ENCODE data around the gene SLC22A2. TPM values are rescaled to one million over a fixed set of nuclear protein-coding genes. Genes with fewer than 3 reads are reported as not detected.
"Not testable (repeated sequence)": the region's sequence is repeated elsewhere in the genome, so short reads cannot be mapped to it uniquely, and the experiment has no call there.

SLC22A2 gene
- total RNA-seq, 1 donor from 2014 or later: not detected

GRCh38 chr6:160238278-160238711, 20.3 kb downstream of the SLC22A2 start:
- peaks cover 9% of the 10 kb centered on the region for H3K9me3 Mint-ChIP-seq
- H3K27me3 Mint-ChIP-seq (ENCODE audit: insufficient read depth, low read depth): peaks cover 4% of the 10 kb centered on the region
- H3K27ac ChIP-seq: no peak overlapping the region
- H3K36me3 ChIP-seq: no peaks in the 10 kb centered on the region
- peaks cover 16% of the 10 kb centered on the region for H3K9me3 ChIP-seq (ENCODE audit: low read depth)
- H3K4me3 ChIP-seq: no peak overlapping the region
- H3K4me2 ChIP-seq: no peak overlapping the region
- no peak overlapping the region for H3K9ac ChIP-seq
- H3K36me3 Mint-ChIP-seq: no peaks in the 10 kb centered on the region
- TF ChIP-seq EZH2 (IDR thresholded peaks at IDR 0.05): no peak
- TF ChIP-seq, protein P1, sequence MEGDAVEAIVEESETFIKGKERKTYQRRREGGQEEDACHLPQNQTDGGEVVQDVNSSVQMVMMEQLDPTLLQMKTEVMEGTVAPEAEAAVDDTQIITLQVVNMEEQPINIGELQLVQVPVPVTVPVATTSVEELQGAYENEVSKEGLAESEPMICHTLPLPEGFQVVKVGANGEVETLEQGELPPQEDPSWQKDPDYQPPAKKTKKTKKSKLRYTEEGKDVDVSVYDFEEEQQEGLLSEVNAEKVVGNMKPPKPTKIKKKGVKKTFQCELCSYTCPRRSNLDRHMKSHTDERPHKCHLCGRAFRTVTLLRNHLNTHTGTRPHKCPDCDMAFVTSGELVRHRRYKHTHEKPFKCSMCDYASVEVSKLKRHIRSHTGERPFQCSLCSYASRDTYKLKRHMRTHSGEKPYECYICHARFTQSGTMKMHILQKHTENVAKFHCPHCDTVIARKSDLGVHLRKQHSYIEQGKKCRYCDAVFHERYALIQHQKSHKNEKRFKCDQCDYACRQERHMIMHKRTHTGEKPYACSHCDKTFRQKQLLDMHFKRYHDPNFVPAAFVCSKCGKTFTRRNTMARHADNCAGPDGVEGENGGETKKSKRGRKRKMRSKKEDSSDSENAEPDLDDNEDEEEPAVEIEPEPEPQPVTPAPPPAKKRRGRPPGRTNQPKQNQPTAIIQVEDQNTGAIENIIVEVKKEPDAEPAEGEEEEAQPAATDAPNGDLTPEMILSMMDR (IDR thresholded peaks at IDR 0.05): no peak
- H3K4me3 Mint-ChIP-seq: no peak overlapping the region
- no peaks in the 10 kb centered on the region for H3K79me2 ChIP-seq (ENCODE audit: low read depth)
- no peaks in the 10 kb centered on the region for H3F3A ChIP-seq (ENCODE audit: low read depth)
- peaks cover 7% of the 10 kb centered on the region for H3K4me1 ChIP-seq
- no peaks in the 10 kb centered on the region for H3K27me3 ChIP-seq
- H3K4me1 Mint-ChIP-seq: no peaks in the 10 kb centered on the region
- H4K20me1 ChIP-seq (ENCODE audit: low read depth): no peaks in the 10 kb centered on the region
- H2AFZ ChIP-seq (replicated peaks): no peak overlapping the region
- no peak overlapping the region for H3K27ac Mint-ChIP-seq
- no peak for DNase-seq (ENCODE audit: low spot score)

- H2AFZ ChIP-seq (replicated peaks); H3K27me3 Mint-ChIP-seq (ENCODE audit: insufficient read depth, low read depth); H4K20me1 ChIP-seq (ENCODE audit: low read depth); DNase-seq (ENCODE audit: low spot score); H3F3A ChIP-seq (ENCODE audit: low read depth); H3K4me3 ChIP-seq; H3K79me2 ChIP-seq (ENCODE audit: low read depth); H3K9ac ChIP-seq; H3K4me2 ChIP-seq; H3K4me1 ChIP-seq; H3K9me3 Mint-ChIP-seq; H3K36me3 ChIP-seq; H3K27me3 ChIP-seq; H3K4me1 Mint-ChIP-seq; H3K4me3 Mint-ChIP-seq; H3K36me3 Mint-ChIP-seq; H3K27ac Mint-ChIP-seq; H3K27ac ChIP-seq: not testable (repeated sequence)
- peaks cover 16% of the 10 kb centered on the region for H3K9me3 ChIP-seq (ENCODE audit: low read depth)
Observed at GRCh38 chr6:160237597-160238275, 20.9 kb downstream of the SLC22A2 start.

GRCh38 chr6:160236235-160236872, 22.3 kb downstream of the SLC22A2 start:
- H4K20me1 ChIP-seq (ENCODE audit: low read depth); H2AFZ ChIP-seq (replicated peaks); H3K79me2 ChIP-seq (ENCODE audit: low read depth); H3K27me3 ChIP-seq; H3K4me1 ChIP-seq; H3K27me3 Mint-ChIP-seq (ENCODE audit: insufficient read depth, low read depth); H3F3A ChIP-seq (ENCODE audit: low read depth); H3K36me3 Mint-ChIP-seq; H3K4me3 Mint-ChIP-seq; H3K36me3 ChIP-seq; DNase-seq (ENCODE audit: low spot score); H3K9ac ChIP-seq; H3K4me3 ChIP-seq; H3K27ac Mint-ChIP-seq; H3K9me3 Mint-ChIP-seq; H3K4me1 Mint-ChIP-seq; H3K4me2 ChIP-seq; H3K27ac ChIP-seq: not testable (repeated sequence)
- peaks cover 16% of the 10 kb centered on the region for H3K9me3 ChIP-seq (ENCODE audit: low read depth)

DNA sequence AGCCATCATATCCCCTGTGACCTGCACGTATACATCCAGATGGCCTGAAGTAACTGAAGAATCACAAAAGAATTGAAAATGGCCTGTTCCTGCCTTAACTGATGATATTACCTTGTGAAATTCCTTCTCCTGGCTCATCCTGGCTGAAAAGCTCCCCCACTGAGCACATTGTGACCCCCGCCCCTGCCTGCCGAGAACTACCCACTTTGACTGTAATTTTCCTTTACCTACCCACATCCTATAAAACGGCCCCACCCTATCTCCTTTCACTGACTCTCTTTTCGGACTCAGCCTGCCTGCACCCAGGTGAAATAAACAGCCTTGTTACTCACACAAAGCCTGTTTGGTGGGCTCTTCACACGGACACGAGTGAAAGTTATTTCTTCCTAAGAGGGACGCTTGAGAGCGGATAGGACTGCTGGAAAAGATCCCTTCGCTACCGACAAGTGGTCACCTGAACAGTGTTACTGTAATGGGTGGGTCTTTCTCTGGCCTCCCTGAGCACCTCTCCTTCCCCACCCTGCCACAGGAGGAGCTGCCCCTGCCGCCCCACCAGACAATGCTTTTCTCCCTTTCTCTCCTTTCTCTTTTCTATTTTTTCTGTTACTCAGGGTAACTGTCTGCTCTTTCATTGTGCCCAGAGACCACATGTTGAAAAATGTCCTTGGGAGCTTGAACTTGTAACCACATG, 24.5 kb downstream of the SLC22A2 start:
- not testable (repeated sequence) for H3K27me3 Mint-ChIP-seq (ENCODE audit: insufficient read depth, low read depth); H3K4me3 ChIP-seq; H3K36me3 ChIP-seq; H3K4me2 ChIP-seq; H3K9ac ChIP-seq; H3K4me1 ChIP-seq; H3K4me1 Mint-ChIP-seq; H3K27ac ChIP-seq; DNase-seq (ENCODE audit: low spot score); H3K4me3 Mint-ChIP-seq; H3K27me3 ChIP-seq; H3F3A ChIP-seq (ENCODE audit: low read depth); H4K20me1 ChIP-seq (ENCODE audit: low read depth); H3K36me3 Mint-ChIP-seq; H2AFZ ChIP-seq (replicated peaks); H3K79me2 ChIP-seq (ENCODE audit: low read depth); H3K27ac Mint-ChIP-seq
- H3K9me3 Mint-ChIP-seq: peaks cover 17% of the 10 kb centered on the region
- H3K9me3 ChIP-seq (ENCODE audit: low read depth): peaks cover 16% of the 10 kb centered on the region
